Activated CD4-positive, alpha-beta T cell treated with anti-CD3 and anti-CD28 coated beads, Interleukin-2, amount 50 U/mL, for 1 hour (primary cell): ENCODE data around the gene ZNF32.

Experiments
- DNase-seq: peaks from one replicate; pipeline ENCODE4 v3.0.0-alpha.2; 2020

Gene ZNF32, protein sequence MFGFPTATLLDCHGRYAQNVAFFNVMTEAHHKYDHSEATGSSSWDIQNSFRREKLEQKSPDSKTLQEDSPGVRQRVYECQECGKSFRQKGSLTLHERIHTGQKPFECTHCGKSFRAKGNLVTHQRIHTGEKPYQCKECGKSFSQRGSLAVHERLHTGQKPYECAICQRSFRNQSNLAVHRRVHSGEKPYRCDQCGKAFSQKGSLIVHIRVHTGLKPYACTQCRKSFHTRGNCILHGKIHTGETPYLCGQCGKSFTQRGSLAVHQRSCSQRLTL

DNA sequence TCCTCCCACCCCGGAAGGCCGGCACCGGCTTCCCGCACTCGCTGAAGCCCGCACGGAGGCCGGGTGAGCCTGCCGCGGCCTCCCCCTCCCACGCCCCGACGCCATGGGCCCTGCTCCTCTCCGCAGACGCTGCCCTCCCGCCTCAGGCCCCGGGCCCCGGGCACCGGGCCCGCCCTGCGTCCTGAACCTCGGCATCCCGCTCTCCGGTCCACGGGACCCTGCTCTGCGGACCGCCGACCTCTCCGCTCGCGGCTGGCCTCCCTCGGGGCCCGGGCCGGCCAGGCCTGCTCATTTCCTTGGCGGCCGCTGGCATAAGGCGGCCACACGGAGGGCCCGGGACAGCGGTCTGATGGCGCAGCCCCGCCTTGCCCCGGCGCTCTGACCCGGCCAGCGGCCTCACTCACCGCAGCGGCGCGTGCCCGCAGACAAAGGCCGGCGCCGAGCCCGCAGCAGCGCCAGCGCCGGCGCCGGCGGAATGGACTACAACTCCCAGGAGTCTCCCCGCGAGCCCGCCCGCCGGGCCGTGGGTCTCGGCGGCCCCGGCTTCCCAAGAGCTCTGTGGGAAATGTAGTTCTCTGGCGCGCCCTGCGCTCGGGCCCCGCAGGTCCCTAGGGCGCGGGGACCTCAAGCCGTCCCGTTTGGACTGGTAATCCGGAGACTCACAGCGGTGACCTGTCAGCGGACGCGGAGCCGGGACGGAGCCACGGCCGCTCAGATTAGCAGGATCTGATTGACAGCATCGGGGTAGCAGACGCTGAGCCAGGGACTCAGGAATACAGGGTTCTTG, at the start of gene ZNF32:
Gene ZNF32, minus strand, starts transcription at position 484 of the 787 bp plus-strand sequence. CDS start 2,748 bp downstream, outside the sequence.
- DNase-seq: peak; percentile 79

GRCh38 chr10:43698156-43698555, 49.5 kb upstream of the ZNF32 start:
- no peak for DNase-seq

DNA sequence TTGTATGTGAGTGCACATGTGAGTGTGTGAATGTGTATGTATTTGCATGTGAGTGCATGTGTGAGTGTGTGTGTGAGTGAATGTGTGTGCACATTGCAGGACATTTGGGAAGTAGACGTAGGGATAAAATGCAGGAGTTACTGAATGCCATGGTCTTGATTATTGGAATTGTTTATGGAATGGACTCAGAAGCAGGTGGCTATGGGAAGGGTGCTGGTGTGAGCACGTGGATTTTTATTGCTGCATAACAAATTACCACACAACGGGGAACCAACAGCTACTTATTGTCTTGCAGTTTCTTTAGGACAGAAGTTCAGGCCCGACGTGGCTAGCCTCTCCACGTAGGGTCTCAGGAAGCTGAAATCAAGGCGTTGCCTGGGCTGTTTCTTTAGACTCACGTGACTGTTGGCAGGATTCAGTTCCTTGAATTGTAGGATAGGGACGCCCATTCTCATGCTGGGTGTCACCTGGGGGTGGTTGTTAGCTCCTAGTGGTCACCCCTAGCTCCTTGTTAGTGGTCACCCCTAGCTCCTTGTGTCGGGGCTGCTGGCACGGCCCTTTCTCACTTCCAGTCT, 48.3 kb upstream of the ZNF32 start:
- no peak for DNase-seq

- DNase-seq: no peak
Measured at GRCh38 chr10:43695730-43696129, 47.0 kb upstream of the ZNF32 start.

GRCh38 chr10:43695321-43695720, 46.6 kb upstream of the ZNF32 start:
- DNase-seq: no peak

GRCh38 chr10:43694526-43694925, 45.8 kb upstream of the ZNF32 start:
- no peak for DNase-seq

- no peak for DNase-seq
Measured at GRCh38 chr10:43693602-43694001, 44.9 kb upstream of the ZNF32 start.

DNA sequence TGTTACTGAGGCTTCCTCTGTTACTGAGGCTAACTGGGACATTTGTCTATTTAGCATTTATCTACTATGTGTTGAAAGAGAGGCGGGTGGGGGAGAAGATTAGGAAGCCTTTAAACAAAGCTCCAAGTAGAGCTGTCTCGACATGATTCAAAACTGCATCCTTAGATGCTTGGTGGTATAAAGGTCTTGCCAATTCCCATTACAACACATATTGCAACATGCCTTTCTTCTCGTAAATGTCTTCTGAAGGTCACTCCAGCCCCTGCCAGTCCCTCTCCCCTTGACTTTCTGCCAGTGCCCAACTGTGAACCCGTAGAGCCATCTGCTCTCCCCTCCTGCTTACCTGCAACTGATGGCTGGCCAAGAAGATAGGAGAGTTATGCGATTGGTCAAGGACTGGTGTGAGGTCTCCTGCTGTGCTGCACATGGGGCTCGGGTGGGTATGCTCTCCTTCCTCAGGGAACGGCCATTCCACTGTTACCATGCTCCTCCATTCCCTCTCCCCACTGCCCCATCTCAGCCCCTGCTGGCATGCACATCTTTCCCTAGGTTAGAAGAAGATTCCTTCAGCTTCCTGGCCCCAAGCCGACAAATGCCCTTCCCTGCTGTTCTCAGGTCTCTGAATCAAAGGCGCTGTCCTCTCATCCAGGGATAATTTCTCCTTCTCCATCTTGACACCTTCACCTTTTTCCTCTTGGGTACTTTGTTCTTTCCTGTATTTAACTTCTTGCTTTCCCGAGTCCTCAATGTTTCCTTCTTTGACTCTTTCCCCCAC, 43.6 kb upstream of the ZNF32 start:
- DNase-seq: no peak

- no peak for DNase-seq
Measured at GRCh38 chr10:43691485-43691884, 42.8 kb upstream of the ZNF32 start.

- peak; percentile 83 for DNase-seq
Measured at GRCh38 chr10:43689955-43690771, 41.5 kb upstream of the ZNF32 start.

DNA sequence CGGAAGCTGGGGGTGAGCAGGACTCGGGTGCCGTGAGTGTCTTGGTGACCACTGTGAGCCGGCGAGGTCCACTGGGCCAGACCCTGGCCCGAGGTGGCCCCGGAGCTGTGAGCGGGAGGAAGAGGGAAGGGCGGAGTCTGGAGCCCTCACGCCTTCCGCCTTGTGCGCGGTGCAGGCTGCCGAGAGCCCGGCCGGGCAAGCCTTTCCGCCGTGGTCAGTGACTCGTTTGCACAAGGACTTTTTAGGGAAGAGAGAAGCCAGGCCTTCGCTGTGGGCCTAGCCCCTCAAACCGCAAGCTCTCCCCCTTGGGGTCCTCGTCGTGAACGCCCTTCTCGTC, 40.9 kb upstream of the ZNF32 start:
- peak; percentile 16 for DNase-seq

DNA sequence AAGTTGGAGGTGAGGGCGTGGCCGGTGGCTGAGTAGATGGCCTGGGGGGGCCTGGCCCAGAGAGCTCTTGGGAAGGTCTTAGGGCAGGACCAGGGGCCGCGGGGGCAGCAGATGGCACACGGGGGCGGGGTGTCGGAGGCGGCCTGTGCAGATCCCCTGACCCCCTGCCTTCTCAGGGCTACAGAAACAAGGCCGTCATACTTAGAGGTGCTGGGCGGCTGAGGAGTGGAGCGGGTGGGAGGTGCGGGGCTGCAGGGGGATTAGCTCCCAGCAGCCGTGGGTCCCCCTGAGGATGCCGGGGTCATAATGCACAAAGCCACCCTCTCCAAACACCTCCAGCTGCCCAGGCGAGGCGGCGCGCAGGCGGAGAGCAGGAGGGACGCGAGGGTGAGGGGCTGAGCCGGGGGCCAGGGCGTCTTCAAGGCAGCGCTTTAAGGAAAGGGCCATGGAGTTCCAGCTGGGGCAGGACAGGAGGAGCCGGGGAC, 40.4 kb upstream of the ZNF32 start:
- no peak for DNase-seq

DNA sequence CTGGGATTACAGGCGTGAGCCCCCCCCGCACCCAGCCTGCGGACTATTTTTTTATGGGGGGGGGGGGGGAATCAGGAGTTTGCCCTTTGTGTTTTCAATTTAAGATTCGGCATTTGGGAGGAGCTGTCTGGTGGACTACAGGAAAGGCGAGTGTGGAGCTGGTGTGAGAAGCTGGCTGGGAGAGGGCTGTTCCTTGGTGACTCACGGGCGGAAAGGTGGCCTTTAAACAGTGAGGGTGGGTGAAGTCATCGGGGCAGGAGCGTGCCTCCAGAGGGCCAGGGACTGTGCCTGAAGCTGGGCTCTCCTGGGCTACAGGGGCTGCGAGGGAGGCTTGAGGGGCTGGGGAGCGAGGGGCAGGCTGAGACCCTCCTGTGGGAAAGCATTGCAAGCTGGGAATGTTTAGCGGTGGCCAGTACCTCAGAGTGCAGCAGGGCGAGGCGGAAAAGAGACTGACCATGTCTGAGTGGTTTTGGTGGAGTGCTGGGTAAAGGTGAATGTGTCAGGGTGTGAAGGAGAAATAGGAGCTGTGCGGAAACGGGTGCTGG, 39.7 kb upstream of the ZNF32 start:
- DNase-seq: no peak

GRCh38 chr10:43687373-43687772, 38.7 kb upstream of the ZNF32 start:
- DNase-seq: no peak

DNA sequence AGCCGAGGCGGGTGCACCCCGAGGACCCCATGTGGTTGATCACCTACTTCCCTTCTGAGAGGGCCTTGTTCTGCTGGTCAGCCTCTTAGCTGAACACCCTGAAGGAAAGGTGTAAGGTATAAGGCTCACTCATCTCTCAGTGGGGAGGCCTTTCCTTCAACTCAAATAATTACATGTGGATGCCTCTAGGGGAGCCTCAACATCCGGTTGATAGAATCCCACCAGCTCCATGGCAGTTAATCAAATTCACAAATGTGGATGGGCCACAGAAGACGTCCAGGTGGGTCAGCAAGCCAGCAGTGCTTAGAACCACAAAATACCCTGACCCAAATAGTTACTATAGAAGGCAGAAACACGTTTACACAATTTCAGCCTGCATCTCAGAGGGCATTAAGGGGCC, 37.7 kb upstream of the ZNF32 start:
- no peak for DNase-seq

DNA sequence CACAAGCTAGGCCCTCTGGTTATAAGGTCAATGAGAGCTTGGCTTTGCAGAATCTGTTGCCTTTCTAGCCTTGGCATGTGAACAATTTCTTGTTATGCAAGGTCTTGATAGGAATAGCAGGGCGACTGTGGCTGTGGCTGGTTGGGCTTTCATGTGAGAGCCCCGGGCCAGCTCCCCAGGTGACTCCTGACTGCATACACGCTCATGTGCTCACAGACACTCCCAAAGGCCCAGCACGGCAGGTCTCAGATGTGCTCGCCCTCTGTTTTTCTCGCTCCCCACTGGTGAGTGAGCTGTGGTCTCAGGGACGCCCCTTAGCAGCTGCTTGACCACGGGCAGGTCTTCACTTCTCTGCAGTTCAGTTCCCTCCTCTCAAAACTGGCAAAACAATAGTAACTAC, 37.1 kb upstream of the ZNF32 start:
- DNase-seq: no peak

DNA sequence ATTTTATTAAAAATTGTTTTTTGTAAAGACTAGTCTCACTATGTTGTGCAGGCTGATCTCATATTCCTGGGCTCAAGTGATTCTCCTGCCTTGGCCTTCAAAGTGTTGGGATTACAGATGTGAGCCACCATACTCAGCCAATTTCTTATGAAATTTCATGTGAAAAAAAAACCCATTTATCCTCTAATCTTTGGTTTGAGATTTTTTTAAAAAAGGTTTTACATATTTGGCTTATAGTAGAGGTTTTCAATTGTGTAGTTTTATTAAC, 35.5 kb upstream of the ZNF32 start:
- DNase-seq: no peak

DNA sequence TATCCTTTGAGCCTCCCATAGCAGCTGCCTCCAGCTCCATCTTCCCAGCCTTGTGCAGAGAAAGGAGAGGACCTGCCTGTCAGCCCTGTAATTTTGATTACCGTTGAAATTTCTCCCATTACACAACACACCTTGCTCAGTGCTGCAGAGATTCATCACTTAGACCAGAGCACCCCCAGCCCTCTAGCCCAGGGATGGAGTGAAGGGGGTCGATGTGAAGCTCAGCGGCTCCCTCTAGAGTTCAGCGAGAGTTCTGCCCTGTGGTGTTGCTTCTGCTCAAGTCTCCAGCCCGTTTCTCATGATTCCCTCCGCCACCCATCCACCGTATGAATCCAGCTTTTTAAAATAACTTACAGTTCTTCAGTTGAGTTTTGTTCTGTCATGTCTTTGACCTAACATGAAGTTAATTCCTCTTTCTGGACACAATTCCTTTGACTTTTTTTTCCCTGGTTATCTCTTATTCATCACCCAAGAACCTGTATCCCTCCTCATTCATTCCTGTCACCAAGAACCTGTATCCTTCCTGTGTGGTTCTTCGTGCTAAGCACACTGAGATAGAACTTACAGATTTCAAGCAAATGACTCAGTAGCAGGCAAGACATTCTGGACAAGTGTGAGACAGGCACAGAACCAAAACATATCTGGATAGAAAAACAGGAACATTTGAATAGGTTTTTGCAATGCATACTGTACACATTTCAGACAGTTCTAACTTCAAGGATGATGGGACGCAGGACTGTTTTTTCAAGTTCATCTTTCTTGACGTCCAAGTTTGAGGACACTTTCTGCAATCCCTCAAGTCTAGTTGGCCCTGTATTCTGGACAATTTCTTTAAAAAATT, 35.0 kb upstream of the ZNF32 start:
- no peak for DNase-seq

DNA sequence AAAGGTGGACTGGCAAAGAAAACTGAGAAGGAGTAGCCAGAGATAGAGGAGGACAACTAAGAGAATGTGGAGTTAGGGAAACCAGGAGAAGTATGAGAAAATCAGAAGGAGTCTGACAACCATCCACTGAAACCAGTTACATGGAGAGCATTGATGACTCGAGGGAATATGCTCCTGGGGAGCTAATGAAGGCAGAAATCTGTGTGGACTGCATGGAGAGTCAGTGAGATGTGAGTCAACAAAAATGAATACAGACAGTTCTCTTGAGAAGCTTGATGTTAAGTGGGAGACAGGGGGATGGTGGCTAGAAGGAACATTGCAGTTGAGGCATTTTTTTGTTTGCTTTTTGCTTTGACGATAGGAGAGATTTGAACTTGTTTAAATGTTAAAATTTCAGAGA, 34.3 kb upstream of the ZNF32 start:
- no peak for DNase-seq

- DNase-seq: no peak
Measured at GRCh38 chr10:43681721-43682120, 33.0 kb upstream of the ZNF32 start.

- DNase-seq: no peak
Measured at GRCh38 chr10:43681220-43681619, 32.5 kb upstream of the ZNF32 start.
